HEK293 (cell line): Measurements from ENCODE around the gene PILRA.

Experiments
- FEZF1 ChIP-seq: fragments of 450-650 bp; formaldehyde crosslinking; IDR thresholded peaks from 2 replicates; pipeline ENCODE4 v1.5.1; 2016; ENCODE audit warnings: missing biosample characterization, missing genetic modification characterization
- KLF10 ChIP-seq: fragments of 450-650 bp; IDR thresholded peaks from 2 replicates; pipeline ENCODE4 v1.5.1; 2018; ENCODE audit warnings: missing biosample characterization, mild to moderate bottlenecking, missing genetic modification characterization
- KLF9 ChIP-seq: fragments of 450-650 bp; formaldehyde crosslinking; IDR thresholded peaks from 2 replicates; pipeline ENCODE4 v1.5.1; 2016; ENCODE audit warnings: missing biosample characterization, missing genetic modification characterization, low read depth
- SALL2 ChIP-seq: fragments of 450-650 bp; formaldehyde crosslinking; IDR thresholded peaks from 2 replicates; pipeline ENCODE4 v1.5.0; 2017; ENCODE audit warnings: missing biosample characterization, mild to moderate bottlenecking, missing genetic modification characterization, borderline replicate concordance
- TRIM28 ChIP-seq: IDR thresholded peaks from 2 replicates; pipeline ENCODE4 v1.6.1; 2011; ENCODE audit warnings: low read length, control low read depth, borderline replicate concordance
- ZIC2 ChIP-seq: fragments of 450-650 bp; formaldehyde crosslinking; IDR thresholded peaks from 2 replicates; pipeline ENCODE4 v1.5.1; 2016; ENCODE audit warnings: missing biosample characterization, missing genetic modification characterization
- ZNF140 ChIP-seq: fragments of 450-650 bp; formaldehyde crosslinking; IDR thresholded peaks from 2 replicates; pipeline ENCODE4 v1.5.1; 2016; ENCODE audit warnings: missing biosample characterization, missing genetic modification characterization
- ZNF169 ChIP-seq: fragments of 450-650 bp; formaldehyde crosslinking; IDR thresholded peaks from 2 replicates; pipeline ENCODE4 v1.5.1; 2016; ENCODE audit warnings: missing biosample characterization, missing genetic modification characterization
- ZNF211 ChIP-seq: fragments of 450-650 bp; formaldehyde crosslinking; IDR thresholded peaks from 2 replicates; pipeline ENCODE4 v1.5.1; 2016; ENCODE audit warnings: low read depth, missing biosample characterization, missing genetic modification characterization
- ZNF23 ChIP-seq: fragments of 450-650 bp; formaldehyde crosslinking; IDR thresholded peaks from 2 replicates; pipeline ENCODE4 v1.5.1; 2016; ENCODE audit warnings: missing biosample characterization, missing genetic modification characterization, borderline replicate concordance
- ZNF433 ChIP-seq: fragments of 450-650 bp; formaldehyde crosslinking; IDR thresholded peaks from 2 replicates; pipeline ENCODE4 v1.5.1; 2016; ENCODE audit warnings: missing biosample characterization, missing genetic modification characterization, low read depth
- ZNF510 ChIP-seq: fragments of 450-650 bp; formaldehyde crosslinking; IDR thresholded peaks from 2 replicates; pipeline ENCODE4 v1.5.1; 2018; ENCODE audit warnings: mild to moderate bottlenecking, missing genetic modification characterization, missing biosample characterization; ENCODE audit not compliant: insufficient replicate concordance
- ZNF610 ChIP-seq: fragments of 450-650 bp; formaldehyde crosslinking; IDR thresholded peaks from 2 replicates; pipeline ENCODE4 v1.5.1; 2016; ENCODE audit warnings: missing biosample characterization, missing genetic modification characterization, borderline replicate concordance
- ZNF624 ChIP-seq: fragments of 450-650 bp; formaldehyde crosslinking; IDR thresholded peaks from 2 replicates; pipeline ENCODE4 v1.5.1; 2017; ENCODE audit warnings: missing biosample characterization, missing genetic modification characterization
- ZNF677 ChIP-seq: fragments of 450-650 bp; IDR thresholded peaks from 2 replicates; pipeline ENCODE4 v1.5.0; 2018; ENCODE audit warnings: missing biosample characterization, mild to moderate bottlenecking, missing genetic modification characterization, moderate library complexity
- ZNF768 ChIP-seq: fragments of 450-650 bp; formaldehyde crosslinking; IDR thresholded peaks from 2 replicates; pipeline ENCODE4 v1.5.1; 2018; ENCODE audit warnings: missing biosample characterization, mild to moderate bottlenecking, missing genetic modification characterization
- ZNF777 ChIP-seq: fragments of 450-650 bp; formaldehyde crosslinking; IDR thresholded peaks from 2 replicates; pipeline ENCODE4 v1.5.1; 2017; ENCODE audit warnings: missing biosample characterization, missing genetic modification characterization, borderline replicate concordance
- TF ChIP-seq, protein P1 (sequence below): fragments of 450-650 bp; formaldehyde crosslinking; IDR thresholded peaks from 2 replicates; pipeline ENCODE4 v1.5.1; 2017; ENCODE audit warnings: missing biosample characterization, missing genetic modification characterization
- TF ChIP-seq, protein P2 (sequence below): fragments of 450-650 bp; IDR thresholded peaks from 2 replicates; pipeline ENCODE4 v1.5.1; 2018; ENCODE audit warnings: missing biosample characterization, mild to moderate bottlenecking, missing genetic modification characterization
- TF ChIP-seq, protein P3 (sequence below): fragments of 450-650 bp; formaldehyde crosslinking; IDR thresholded peaks from 2 replicates; pipeline ENCODE4 v1.5.1; 2017; ENCODE audit warnings: missing biosample characterization, missing genetic modification characterization
- TF ChIP-seq, protein P4 (sequence below): fragments of 450-650 bp; formaldehyde crosslinking; IDR thresholded peaks from 2 replicates; pipeline ENCODE4 v1.5.1; 2016; ENCODE audit warnings: missing biosample characterization, missing genetic modification characterization
- TF ChIP-seq, protein P5 (sequence below): sonication (generic); formaldehyde crosslinking; IDR thresholded peaks from 2 replicates; pipeline ENCODE4 v1.8.1; 2022; ENCODE audit warnings: mild to moderate bottlenecking, moderate library complexity, missing genetic modification reagents
- TF ChIP-seq, protein P6 (sequence below): fragments of 450-650 bp; formaldehyde crosslinking; IDR thresholded peaks from 2 replicates; pipeline ENCODE4 v1.5.1; 2016; ENCODE audit warnings: missing biosample characterization, missing genetic modification characterization
- TF ChIP-seq, protein P7 (sequence below): fragments of 450-650 bp; formaldehyde crosslinking; IDR thresholded peaks from 2 replicates; pipeline ENCODE4 v1.5.1; 2017; ENCODE audit warnings: missing biosample characterization, missing genetic modification characterization
- TF ChIP-seq, protein P8 (sequence below): fragments of 450-650 bp; formaldehyde crosslinking; IDR thresholded peaks from 2 replicates; pipeline ENCODE4 v1.5.1; 2016; ENCODE audit warnings: missing biosample characterization, missing genetic modification characterization, low read depth

PILRA gene

DNA sequence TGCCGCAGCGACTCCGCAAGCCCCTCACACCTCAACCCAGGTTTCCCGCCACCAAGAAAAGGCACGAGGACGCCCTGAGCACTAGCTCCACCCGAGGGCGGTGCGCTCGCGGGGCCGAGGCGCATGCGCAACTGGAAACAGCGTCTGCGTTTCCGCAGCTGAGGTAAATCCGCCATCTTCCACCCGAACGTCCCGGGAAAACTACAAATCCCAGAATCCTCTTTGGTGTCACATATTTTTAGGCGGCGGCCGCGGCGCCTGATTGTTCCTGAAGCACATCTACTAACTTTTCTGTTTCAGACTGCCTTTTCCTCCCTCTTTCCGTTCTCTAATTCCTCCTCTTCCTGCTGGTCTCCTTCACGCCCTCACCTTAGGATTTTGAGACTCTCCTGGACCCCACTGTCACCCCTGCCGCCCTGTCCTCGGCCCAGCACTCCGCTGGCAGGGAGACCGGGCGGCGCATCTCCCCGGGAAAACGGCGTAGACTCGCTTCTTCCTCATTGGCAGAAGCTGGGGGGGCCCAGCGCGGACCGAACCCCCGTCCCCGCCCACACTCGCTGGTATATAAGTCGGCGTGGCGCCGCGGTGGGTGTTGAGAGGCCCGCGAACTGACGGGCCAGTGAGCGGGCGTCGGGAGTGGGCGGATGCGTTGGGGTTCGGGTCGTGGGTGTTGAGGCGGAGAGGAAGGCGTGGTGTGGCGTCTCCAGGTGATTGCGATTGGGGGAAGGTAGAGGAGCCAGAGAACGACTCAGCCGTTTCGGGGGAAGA lies 55.1 kb downstream of the PILRA start, which contains the start of gene ZCWPW1 (continued):
- TF ChIP-seq, protein P1, sequence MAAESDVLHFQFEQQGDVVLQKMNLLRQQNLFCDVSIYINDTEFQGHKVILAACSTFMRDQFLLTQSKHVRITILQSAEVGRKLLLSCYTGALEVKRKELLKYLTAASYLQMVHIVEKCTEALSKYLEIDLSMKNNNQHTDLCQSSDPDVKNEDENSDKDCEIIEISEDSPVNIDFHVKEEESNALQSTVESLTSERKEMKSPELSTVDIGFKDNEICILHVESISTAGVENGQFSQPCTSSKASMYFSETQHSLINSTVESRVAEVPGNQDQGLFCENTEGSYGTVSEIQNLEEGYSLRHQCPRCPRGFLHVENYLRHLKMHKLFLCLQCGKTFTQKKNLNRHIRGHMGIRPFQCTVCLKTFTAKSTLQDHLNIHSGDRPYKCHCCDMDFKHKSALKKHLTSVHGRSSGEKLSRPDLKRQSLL (tag by site-specific recombination): no peak; the same call in 1 of the 2 replicates
- TF ChIP-seq ZNF777 (no peak), ZNF510 (tag by site-specific recombination) (no peak), TRIM28 (no peak), ZNF610 (tag by site-specific recombination) (peak; percentile 74; the same call in 1 of the 2 replicates), ZIC2 (tag by site-specific recombination) (peak; percentile 60), ZNF140 (tag by site-specific recombination) (no peak), KLF10 (tag by site-specific recombination) (peak; percentile 98), ZNF211 (tag by site-specific recombination) (no peak), KLF9 (tag by site-specific recombination) (peak; percentile 95), ZNF23 (tag by site-specific recombination) (no peak), SALL2 (tag by site-specific recombination) (no peak), FEZF1 (tag by site-specific recombination) (peak; percentile 60; the same call in 1 of the 2 replicates), ZNF677 (tag by site-specific recombination) (no peak), ZNF624 (tag by site-specific recombination) (peak; percentile 81; the same call in 1 of the 2 replicates), ZNF768 (tag by site-specific recombination) (no peak; the same call in 1 of the 2 replicates), ZNF433 (tag by site-specific recombination) (no peak), ZNF169 (no peak)
- TF ChIP-seq, protein P2, sequence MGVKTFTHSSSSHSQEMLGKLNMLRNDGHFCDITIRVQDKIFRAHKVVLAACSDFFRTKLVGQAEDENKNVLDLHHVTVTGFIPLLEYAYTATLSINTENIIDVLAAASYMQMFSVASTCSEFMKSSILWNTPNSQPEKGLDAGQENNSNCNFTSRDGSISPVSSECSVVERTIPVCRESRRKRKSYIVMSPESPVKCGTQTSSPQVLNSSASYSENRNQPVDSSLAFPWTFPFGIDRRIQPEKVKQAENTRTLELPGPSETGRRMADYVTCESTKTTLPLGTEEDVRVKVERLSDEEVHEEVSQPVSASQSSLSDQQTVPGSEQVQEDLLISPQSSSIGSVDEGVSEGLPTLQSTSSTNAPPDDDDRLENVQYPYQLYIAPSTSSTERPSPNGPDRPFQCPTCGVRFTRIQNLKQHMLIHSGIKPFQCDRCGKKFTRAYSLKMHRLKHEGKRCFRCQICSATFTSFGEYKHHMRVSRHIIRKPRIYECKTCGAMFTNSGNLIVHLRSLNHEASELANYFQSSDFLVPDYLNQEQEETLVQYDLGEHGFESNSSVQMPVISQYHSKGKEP: no peak
- TF ChIP-seq, protein P3, sequence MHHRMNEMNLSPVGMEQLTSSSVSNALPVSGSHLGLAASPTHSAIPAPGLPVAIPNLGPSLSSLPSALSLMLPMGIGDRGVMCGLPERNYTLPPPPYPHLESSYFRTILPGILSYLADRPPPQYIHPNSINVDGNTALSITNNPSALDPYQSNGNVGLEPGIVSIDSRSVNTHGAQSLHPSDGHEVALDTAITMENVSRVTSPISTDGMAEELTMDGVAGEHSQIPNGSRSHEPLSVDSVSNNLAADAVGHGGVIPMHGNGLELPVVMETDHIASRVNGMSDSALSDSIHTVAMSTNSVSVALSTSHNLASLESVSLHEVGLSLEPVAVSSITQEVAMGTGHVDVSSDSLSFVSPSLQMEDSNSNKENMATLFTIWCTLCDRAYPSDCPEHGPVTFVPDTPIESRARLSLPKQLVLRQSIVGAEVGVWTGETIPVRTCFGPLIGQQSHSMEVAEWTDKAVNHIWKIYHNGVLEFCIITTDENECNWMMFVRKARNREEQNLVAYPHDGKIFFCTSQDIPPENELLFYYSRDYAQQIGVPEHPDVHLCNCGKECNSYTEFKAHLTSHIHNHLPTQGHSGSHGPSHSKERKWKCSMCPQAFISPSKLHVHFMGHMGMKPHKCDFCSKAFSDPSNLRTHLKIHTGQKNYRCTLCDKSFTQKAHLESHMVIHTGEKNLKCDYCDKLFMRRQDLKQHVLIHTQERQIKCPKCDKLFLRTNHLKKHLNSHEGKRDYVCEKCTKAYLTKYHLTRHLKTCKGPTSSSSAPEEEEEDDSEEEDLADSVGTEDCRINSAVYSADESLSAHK: no peak; the same call in 1 of the 2 replicates
- TF ChIP-seq, protein P4, sequence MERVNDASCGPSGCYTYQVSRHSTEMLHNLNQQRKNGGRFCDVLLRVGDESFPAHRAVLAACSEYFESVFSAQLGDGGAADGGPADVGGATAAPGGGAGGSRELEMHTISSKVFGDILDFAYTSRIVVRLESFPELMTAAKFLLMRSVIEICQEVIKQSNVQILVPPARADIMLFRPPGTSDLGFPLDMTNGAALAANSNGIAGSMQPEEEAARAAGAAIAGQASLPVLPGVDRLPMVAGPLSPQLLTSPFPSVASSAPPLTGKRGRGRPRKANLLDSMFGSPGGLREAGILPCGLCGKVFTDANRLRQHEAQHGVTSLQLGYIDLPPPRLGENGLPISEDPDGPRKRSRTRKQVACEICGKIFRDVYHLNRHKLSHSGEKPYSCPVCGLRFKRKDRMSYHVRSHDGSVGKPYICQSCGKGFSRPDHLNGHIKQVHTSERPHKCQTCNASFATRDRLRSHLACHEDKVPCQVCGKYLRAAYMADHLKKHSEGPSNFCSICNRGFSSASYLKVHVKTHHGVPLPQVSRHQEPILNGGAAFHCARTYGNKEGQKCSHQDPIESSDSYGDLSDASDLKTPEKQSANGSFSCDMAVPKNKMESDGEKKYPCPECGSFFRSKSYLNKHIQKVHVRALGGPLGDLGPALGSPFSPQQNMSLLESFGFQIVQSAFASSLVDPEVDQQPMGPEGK (tag by site-specific recombination): peak; percentile 99
- TF ChIP-seq, protein P5, sequence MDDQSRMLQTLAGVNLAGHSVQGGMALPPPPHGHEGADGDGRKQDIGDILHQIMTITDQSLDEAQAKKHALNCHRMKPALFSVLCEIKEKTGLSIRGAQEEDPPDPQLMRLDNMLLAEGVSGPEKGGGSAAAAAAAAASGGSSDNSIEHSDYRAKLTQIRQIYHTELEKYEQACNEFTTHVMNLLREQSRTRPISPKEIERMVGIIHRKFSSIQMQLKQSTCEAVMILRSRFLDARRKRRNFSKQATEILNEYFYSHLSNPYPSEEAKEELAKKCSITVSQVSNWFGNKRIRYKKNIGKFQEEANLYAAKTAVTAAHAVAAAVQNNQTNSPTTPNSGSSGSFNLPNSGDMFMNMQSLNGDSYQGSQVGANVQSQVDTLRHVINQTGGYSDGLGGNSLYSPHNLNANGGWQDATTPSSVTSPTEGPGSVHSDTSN (CRISPR knock-in tag): peak; percentile 61; the same call in 1 of the 2 replicates
- TF ChIP-seq, protein P6, sequence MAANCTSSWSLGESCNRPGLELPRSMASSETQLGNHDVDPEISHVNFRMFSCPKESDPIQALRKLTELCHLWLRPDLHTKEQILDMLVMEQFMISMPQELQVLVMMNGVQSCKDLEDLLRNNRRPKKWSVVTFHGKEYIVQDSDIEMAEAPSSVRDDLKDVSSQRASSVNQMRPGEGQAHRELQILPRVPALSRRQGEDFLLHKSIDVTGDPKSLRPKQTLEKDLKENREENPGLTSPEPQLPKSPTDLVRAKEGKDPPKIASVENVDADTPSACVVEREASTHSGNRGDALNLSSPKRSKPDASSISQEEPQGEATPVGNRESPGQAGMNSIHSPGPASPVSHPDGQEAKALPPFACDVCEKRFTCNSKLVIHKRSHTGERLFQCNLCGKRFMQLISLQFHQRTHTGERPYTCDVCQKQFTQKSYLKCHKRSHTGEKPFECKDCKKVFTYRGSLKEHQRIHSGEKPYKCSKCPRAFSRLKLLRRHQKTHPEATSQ: 0 out of 2 replicates have a peak, but pooled peaks have one; percentile 85
- TF ChIP-seq, protein P7, sequence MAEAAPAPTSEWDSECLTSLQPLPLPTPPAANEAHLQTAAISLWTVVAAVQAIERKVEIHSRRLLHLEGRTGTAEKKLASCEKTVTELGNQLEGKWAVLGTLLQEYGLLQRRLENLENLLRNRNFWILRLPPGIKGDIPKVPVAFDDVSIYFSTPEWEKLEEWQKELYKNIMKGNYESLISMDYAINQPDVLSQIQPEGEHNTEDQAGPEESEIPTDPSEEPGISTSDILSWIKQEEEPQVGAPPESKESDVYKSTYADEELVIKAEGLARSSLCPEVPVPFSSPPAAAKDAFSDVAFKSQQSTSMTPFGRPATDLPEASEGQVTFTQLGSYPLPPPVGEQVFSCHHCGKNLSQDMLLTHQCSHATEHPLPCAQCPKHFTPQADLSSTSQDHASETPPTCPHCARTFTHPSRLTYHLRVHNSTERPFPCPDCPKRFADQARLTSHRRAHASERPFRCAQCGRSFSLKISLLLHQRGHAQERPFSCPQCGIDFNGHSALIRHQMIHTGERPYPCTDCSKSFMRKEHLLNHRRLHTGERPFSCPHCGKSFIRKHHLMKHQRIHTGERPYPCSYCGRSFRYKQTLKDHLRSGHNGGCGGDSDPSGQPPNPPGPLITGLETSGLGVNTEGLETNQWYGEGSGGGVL (tag by site-specific recombination): peak; percentile 46
- TF ChIP-seq, protein P8, sequence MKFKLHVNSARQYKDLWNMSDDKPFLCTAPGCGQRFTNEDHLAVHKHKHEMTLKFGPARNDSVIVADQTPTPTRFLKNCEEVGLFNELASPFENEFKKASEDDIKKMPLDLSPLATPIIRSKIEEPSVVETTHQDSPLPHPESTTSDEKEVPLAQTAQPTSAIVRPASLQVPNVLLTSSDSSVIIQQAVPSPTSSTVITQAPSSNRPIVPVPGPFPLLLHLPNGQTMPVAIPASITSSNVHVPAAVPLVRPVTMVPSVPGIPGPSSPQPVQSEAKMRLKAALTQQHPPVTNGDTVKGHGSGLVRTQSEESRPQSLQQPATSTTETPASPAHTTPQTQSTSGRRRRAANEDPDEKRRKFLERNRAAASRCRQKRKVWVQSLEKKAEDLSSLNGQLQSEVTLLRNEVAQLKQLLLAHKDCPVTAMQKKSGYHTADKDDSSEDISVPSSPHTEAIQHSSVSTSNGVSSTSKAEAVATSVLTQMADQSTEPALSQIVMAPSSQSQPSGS: no peak
